RKO (cell line): ENCODE measurements around the gene UBAP1.
A peak's percentile ranks its signal among the peaks of the same experiment; 100 is the strongest.
"Not testable (repeated sequence)": the region's sequence is repeated elsewhere in the genome, so short reads cannot be mapped to it uniquely, and the experiment has no call there.

Experiments used
- DNase-seq: peaks from one replicate; pipeline ENCODE4 v3.0.0-alpha.2; 2016; ENCODE audit warnings: low spot score

The UBAP1 gene

DNA sequence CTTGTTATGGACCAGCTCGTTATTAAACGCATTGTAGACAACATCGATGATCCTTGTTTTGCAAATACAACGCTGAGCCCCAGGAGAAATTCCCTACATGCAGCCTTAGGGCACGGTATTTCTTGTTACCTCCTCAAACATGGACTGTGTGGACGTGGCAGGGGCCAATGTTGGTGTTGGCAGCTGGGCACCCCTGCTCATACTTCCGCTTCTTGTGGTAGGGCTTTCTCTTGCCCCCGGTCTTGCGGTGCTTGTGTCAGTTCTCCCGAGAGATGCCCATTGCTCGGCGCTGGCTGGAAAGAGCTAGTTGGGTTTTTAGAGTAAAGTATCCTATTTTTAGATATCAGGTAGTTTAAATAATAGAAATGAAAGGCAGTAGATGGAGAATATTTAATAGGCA lies 45.5 kb downstream of the UBAP1 start:
- no peak for DNase-seq

DNA sequence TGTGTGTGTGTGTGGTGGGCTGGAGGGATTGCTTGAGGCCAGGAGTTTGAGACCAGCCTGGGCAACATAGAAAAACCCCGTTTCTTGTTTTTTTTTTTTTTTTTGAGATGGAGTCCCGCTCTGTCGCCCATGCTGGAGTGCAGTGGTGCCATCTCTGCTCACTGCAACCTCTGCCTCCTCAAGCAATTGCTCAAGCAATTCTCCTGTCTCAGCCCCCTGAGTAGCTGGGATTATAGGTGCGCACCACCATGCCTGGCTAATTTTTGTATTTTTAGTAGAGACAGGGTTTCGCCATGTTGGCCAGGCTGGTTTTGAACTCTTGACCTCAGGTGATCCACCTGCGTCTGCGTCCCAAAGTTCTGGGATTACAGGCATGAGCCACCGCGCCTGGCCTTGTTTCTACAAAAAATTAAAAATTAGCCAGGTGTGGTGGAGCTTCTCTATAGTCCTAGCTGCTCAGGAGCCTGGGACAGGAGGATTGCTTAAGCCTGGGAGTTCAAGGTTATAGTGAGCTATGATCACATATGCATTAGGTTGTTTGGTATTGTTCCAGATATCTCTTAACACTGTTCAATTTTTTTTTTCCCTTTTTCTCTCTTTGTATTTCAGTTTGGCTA lies 47.4 kb downstream of the UBAP1 start:
- not testable (repeated sequence) for DNase-seq

DNA sequence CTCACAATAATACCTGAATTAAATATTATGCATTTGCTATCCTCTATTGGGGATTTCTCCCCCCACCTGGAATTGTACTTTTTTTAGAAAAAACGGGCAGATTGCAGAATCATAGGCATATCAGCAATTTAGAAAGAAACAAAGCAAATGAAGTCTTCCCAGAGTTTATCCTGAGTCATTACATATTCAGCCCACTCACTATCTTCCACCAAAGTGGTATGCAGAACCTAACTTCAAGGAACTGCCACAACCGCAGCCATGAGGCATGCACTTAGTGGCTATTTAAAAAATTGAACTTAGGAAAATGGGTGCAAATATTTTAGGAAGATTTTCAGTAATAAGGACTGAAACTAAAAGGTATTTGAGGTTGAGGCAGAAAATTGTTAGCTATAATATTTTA lies 48.6 kb downstream of the UBAP1 start:
- no peak for DNase-seq

DNA sequence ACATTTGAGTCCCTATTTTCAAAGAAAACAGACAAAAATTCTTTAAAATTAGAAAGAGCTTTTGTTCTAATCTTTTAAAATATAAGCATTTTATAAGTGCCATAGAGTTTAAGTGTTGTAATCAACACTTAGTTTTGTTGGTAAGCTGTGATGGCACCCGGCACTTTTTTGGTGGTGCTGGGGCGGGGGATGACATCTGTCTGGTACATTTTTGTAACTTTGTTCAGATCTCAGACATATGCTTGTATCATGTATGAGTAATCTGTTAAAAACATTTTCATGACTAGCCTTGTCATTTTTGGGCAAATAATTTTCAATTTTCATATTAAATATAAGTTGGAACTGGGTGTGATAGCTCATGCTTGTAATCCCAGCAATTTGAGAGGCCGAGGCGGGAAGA lies 51.7 kb downstream of the UBAP1 start:
- DNase-seq = no peak

DNA sequence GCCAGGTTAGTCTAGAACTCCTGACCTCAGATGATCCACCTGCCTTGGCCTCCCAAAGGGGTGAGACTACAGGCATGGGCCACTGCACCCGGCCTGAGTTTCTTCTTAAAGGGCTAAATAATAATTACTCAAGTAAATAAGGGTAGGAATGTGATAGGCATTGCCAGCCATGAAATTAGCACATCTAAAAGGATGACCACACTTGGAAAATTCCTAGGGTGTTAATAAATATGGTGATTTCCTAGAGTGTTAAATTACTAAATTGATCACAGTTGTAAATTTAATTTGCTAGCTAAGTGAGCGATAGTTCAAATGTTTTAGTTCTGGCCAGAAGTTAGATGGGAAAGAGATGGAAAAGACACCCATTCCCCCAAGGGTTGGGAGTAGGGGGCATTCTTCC lies 53.4 kb downstream of the UBAP1 start:
- no peak for DNase-seq

DNA sequence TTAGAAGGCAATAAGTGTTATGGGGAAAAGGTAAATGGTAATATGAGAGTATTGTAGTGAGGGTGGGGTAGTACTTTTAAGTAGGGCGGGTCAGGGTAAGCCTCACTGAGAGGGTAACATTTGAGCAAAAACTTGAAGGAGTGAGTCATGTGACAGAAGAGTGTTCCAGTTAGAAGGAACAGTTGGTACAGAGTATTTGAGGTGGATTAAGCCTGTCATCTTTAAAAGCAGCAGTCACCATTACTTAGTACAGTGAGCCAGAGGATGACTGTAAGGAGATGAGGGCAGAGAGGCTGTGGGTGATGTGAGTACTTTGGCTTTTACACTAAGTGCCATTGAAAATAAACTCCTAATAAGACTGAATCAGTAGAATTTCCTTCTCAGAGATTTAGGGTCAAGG lies 54.8 kb downstream of the UBAP1 start:
- DNase-seq = peak; percentile 58

DNA sequence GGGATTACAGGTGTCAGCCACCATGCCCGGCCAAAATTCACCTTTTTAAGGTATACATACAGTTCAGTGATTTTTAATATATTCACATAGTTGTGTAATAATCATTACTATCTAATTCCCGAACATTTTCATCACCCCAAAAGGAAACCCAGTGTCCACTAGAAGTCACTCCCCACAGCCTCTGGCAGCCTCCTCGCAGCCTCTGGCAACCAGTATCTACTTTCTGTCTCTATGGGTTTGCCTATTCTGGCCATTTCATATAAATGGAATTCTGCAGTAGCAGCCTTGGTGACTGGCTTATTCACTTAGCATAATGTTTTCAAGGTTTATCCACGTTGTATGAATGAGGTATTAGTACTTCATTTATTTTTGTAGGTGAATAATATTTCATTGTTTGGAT lies 59.0 kb downstream of the UBAP1 start:
- no peak for DNase-seq

DNA sequence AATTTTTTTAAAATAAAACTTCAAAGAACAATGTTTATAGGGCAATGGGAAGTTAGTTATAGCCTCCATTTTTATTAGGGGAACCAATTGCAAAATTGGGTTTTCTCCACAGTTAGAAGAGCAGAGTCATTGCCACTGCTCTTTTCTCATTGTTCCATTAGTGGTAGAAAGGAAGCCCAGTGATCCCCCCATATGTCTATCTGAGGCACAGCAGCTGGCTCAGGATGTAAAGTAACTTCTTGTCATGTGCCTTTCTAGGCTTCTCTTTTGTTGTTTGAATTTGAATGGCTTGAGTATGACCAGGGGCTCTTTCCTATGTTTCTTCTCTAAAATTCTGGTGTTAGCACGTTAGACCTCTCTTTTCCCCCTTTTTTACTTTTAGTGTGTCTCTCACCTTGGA lies 61.2 kb downstream of the UBAP1 start:
- no peak for DNase-seq

DNA sequence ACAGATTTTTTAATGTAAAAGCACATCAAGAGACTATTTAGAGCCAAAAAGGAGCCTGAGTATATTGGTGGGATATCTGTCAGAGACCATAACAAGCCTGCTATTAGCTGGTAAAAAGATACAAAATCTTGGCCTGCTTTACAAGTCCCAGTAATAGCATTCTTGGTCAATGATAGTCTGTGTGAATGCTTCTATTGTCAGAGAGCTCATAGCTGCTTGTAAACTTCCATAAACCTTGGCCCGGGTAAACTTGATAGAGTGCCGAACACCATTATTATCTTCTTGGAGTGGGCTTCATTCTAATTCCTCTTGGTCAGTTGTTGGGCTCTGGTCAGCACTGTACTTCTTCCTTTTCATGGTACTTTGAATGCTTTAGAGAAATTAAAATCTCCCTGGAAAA lies 64.0 kb downstream of the UBAP1 start:
- DNase-seq = no peak

DNA sequence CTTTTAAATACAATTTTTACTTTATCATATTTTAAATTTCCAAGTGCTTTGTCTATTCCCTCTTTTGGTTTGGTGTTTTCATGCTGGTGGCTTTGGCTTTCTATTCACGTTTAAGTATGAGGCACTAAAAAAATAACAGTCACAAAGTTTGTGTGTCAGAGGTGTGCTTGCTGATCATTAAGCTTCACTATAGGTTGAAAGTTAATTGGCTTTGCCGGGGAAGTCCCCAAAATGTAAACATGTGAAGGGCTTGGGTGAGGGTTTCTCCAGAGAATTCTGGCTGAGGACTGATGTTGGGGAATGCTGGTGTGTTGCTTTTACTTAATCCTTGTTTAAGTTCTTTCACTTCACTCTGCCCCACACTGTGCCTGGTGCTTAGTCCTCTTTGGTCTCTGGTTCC lies 66.4 kb downstream of the UBAP1 start:
- DNase-seq = not testable (repeated sequence)

DNA sequence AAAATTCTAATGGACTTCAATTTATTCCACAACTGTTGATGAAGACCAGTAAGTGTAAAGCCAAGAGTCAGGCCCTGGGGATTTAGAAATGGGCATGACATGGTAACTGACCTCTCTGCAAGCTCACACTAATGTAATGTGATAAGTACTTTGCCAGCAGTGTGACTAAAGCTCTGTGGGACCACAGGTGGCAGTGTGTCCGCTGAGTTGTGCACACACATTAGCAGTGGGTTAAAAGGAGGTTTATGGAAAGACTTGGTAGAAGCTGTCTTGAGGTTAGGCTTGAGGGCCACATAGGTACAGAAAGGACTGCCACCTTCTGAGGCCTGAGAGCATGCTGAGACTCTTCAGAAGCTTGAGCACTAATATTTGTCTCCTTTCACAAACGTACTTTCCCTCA lies 67.6 kb downstream of the UBAP1 start:
- no peak for DNase-seq

DNA sequence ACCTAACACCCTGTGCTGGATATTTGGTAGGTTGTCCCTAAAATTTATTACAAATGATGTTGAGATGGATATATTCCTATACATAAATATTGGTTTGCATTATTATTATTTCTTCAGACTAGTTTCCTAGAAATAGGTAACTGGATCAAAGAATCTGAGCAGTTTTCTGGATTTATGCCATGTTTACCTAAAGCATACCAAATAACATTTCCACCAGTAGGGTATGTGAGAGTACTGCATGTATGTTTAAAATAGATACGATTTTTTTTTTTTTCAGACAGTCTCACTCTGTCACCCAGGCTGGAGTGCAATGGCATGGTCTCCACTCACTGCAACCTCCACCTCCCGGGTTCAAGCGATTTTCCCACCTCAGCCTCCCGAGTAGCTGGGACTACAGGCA lies 68.9 kb downstream of the UBAP1 start:
- not testable (repeated sequence) for DNase-seq

DNA sequence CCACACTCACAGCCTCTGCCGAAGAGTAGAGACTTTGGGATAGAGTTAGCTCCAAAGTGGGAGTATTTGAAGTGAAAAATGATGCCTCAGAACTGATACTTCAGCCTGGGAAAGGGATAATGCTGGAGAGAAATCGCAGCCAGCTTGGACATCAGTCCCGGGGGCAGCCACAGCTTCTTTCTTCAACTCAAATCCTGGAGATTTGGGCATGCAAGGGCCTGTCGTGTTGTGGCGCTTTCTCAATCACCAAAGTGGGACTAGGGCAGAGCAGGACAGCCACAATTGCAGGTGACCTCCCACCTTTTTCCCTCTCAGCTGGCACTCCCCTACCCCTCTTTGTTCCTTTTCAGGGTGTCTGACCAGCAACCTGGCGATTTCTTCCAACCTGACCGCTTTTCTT lies 70.4 kb downstream of the UBAP1 start:
- DNase-seq = no peak

DNA sequence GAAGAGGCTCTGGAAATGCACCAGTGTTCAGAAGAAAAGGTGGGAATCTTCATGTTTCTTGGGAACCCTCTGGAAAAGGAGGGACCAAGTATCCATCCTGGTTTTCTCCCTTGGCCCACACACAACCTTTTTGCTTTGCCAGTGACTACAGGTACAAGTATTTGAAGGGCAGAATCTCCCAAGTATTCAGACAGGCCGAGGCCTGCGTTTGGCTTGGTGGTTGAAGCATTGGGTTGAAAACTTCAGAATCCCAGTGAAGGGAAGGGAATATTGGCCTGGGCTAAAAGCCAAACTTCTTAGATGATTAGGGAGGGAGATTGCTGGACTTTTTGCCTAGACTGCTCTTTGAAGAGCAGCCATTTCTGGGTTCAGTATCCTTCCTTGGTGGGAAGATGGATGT lies 71.9 kb downstream of the UBAP1 start:
- DNase-seq = no peak

DNA sequence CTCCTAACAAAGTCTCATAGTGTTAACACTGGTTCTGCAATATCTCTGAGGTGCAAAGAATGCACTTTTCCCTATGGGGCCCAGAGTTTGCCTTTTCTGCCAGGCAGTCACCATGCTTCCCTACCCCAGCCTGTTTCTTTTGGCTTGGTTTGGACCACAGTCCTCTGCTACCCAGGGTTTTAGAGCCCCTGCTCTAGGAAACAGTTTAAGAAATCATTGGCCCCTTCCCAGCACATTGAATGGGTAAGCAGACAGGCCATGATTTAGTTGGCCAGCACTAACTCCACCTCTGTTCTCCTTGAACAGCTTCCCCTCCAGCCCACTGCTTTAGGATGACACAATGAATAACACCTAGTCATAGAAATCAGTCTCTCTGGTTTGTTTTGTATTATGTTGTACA lies 73.2 kb downstream of the UBAP1 start:
- no peak for DNase-seq

DNA sequence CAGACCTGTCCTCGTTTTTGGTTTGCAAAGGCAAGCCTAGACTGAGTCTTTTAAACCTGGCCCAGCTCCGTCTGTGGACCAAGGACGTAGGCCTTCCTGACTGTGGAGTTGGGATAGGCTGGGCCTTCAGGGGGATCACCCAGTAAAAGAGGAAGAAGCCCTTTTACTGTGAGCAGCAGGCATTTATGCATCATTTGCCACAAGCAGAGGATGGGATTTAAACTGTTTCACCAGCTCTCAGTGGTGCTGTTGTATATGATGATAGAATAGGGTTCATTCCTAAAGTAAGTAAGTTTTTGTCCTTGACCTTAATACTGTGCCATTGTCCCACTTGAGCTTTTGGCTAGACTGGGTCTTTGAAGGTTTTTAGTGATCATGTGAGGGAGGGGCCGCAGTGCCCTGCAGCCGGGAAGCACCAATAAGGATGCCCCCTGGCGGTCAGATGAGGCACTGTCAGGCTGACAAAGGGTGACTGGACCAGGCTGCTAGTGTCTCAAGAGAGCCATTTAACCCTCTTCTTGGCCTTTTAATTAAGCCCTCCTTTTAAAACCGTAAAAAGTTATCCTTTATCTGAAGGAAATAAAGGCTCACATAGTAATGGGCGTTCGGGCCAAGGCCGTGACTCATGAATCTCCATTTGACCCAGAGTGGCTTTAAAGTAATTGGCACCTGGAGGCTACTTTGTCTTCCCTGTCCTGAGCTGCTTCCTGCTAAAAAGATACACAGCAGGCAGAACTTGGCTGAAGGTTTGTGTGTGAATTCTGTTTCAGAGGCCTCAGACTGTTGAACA lies 74.0 kb downstream of the UBAP1 start:
- peak; percentile 63 for DNase-seq

DNA sequence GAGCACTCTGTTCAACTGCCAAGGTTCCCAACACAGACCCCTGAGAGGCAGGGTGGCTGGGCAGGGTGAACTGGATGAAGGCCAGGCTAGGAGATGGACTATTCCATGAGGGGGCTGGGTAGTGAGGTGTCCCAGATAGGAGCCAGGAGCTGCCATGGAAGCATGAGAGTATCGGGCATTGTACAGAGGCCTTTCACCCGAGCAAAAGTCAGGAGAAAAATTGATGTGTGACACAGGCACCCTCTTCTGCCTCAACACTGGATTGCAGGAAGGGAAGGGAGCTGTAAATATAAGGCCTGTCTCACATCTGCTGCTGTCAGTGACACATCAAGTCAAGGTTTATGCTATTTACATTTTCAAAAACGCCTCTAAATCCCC lies 74.6 kb downstream of the UBAP1 start:
- no peak for DNase-seq

DNA sequence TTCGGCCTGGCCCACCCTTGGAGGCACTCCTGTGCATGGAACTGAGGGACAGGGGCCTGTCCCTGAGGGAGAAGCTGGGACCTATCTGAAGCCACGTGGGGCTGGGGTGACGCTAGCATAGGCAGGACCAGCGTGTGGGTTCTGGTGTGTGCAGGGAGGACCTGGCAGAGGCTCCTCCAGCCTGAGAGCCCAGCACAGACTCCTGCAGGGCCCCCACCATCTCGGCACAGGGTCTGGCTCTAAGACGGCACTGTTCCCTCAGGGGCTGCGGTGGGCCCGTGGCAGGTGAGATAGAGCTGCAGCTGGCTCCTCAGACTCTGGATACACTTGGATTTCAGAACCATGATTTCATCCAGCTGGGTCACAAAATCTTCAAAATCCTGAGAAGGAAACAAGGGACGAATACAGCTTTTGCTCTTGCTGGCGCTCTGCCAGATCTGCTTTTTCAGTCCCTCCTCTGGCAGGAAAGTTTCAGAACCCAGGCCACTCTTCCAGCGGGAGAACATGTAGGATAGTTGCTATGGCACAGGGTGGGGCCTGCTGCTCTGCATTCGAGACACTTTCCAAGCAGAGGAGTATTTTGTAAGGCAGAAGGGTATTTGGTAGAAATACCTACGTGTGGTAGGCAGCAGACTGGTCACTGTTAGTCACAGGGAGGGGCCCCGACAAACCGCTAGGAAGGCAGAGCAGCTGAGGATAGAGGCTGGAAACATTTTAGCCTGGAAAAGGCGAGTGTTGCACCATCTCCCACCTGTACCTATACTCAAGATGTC lies 75.5 kb downstream of the UBAP1 start:
- peak; percentile 80 for DNase-seq

DNA sequence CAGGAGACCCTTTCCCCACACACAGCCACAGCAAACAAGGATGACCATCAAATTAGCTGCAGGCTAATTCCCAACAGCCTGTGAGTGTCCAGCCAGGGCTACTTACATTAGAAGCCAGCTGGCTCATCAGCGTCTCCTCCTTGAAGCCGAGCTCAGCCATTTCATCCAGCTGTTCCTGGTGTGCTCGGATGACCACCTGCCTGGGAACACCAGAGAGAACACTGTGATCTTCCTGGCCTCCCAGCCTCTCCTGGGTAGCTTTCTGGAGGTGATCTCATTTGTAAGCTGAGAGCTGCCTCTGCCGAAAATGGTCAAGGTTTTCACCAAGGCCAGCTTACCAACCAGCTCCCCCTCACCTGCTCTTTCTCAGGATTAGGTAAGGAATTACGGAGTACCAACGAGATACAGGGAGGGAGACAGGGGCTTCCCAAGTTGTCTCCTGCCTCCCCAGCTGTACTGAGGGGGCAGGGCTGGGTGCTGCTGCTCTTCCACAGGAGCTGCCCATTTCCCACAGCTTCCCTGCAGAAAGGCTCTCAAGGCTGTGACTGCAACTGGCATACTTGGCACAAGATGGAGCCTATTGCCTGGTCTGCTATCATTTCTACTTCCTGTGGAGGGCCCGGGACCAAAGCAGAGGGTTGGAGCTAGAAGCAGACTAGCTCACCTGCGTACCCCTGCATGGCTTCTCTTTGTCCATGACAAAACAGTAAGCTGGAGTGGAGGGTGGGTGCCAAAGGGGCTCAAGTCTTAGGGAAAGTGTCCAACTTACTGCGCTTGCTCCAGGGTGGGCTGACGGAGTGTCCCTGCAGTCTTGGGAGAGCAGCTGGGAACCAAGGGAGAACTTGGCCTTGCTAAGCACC lies 76.4 kb downstream of the UBAP1 start:
- DNase-seq = no peak

DNA sequence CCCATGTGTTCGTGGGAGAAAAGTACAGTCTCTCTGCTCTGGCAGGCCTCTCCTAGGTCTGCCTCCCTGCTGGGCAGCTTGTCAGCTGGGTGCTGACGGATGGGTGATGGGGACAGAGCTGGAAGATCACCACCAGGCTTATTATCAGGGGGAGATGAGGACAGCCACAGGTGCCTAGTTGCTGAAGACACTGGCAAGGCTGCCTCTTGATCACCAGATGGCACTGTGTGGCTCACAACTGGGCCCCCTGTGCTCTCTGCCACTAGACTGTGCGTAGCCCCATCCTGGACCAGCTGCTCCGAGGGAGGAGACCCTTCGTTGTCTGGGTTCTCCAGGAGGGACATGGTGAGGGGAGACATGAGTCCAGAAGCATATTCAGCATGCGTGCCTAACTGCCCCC lies 77.3 kb downstream of the UBAP1 start:
- DNase-seq = no peak

DNA sequence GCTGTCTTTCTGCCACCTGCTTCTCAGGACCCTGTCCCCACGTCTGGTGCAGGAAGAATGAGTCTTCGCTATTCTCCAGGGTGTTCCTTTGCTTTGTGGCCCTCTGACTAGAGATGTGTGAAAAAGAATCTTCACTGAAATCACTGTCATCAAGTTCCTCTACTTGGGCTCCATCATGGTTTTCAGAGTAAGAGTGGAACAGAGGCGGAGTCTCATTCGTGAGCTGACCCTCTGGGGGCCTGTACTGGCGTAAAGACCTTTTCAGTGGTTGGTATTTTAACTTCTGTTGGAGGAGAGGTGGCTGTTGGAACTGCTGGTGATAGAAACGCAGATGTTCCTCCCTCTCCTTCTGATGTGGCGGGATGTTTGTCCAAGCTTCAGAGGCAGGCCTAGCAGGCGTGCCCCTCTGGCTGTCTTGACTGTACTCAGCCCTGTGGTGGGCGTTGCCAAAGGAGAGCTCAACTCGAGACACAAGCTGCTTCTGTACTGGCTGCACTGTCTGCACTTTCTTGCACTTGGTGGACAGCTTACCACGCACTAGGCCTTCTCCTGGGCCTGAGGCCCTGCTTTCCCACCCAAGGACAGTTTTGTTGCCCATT lies 78.2 kb downstream of the UBAP1 start:
- DNase-seq = no peak

DNA sequence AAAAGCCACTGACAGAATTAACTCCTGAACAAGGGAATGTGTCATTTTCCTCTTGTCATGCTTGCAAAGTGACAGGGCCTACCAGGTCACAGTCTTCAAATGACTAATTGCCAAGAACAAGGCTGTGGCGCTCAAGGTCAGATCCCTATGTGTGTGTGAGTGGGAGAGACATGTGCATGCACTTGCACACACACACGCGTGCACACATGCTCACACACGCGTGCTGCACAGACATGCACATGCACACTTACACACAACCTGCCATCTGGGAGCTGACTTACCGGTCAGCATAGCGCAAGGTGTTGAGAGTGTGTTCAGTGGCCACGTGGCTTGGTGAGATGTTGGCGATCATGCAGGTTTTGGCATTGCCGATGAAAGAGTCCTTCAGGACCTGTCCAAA lies 80.5 kb downstream of the UBAP1 start:
- DNase-seq = no peak
